ENCODE measurements around the gene YDJC.

DNA sequence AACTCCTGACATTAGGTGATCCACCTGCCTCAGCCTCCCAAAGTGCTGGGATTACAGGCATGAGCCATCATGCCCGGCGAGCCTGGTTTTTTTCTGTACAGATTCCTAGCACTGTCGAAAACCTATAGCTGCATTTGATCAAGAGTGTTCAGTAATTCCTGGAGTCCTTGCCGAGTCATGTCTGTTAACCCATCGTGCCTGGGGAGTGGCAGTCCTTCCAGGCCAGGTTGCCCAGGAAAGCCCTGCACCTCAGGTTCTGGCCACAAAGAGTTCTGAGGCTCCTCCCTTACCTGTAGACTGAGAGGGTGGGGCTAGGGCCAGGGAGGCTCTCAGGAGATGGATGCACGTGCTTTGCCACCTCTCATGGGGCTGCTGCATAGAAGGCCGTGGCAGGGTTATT, 17.0 kb downstream of the YDJC start:
- TF ChIP-seq, protein P1, sequence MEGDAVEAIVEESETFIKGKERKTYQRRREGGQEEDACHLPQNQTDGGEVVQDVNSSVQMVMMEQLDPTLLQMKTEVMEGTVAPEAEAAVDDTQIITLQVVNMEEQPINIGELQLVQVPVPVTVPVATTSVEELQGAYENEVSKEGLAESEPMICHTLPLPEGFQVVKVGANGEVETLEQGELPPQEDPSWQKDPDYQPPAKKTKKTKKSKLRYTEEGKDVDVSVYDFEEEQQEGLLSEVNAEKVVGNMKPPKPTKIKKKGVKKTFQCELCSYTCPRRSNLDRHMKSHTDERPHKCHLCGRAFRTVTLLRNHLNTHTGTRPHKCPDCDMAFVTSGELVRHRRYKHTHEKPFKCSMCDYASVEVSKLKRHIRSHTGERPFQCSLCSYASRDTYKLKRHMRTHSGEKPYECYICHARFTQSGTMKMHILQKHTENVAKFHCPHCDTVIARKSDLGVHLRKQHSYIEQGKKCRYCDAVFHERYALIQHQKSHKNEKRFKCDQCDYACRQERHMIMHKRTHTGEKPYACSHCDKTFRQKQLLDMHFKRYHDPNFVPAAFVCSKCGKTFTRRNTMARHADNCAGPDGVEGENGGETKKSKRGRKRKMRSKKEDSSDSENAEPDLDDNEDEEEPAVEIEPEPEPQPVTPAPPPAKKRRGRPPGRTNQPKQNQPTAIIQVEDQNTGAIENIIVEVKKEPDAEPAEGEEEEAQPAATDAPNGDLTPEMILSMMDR (conservative IDR thresholded peaks at IDR 0.05), result no peak
- no peak for TF ChIP-seq EZH2 (IDR thresholded peaks at IDR 0.05; ENCODE audit: low read depth)
